ENCODE results near the gene MAST1. TPM values are rescaled to one million over a fixed set of nuclear protein-coding genes. Genes with fewer than 3 reads are reported as not detected.
"Not testable (repeated sequence)": the region's sequence is repeated elsewhere in the genome, so short reads cannot be mapped to it uniquely, and the experiment has no call there.

The MAST1 gene
- total RNA-seq, 1 experiment from 2014 or later: 0.48 TPM

DNA sequence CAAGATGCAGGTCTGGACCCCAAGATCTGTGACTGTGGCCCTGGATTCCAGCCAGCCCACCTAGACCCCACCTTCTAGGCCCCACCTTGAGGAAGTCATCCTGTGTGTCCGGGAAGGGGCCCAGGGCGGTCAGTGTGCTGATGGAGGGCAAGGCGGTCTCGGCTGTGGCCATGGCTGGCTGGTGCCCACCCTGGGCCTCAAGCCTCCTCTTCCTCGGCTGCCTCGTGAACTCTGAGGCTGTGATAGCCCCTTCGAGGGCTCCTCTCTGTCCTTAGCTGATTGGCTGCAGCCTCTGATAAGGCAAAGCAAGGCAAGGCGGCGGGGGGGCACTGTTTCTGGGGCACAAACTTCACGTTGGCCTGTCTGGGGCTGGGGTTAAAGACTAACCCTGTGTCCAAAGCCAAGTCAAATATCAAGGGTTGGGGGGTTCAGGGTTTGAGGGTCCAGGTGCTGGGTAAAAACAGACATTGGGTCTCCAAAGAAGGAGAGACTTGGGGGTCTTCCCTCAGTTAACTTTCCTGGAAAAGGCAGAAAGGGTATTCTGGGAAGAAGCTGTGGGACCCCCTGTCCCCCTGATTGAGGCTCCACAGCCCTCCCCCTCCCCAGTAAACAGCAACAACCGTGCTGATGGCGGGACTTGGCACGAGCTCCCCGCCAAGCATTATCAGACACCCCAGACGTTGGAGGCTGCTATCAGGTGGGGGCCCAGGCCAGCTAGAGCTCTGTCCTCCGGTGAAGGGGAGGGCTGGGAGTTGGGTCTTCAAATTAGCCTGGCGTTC is 48.8 kb downstream of the MAST1 start, which contains the start of gene KLF1:
KLF1 (minus strand) TSS at position 233 of the 779 bp plus-strand sequence; CDS start at position 172, 61 bp downstream.
- Histone ChIP-seq H3K9ac (ENCODE audit: low read length) (peak within 1 kb of the TSS; percentile 46; the same call in 1 of the 2 replicates), H2AFZ (ENCODE audit: low read length) (no peak within 1 kb of the TSS)

DNA sequence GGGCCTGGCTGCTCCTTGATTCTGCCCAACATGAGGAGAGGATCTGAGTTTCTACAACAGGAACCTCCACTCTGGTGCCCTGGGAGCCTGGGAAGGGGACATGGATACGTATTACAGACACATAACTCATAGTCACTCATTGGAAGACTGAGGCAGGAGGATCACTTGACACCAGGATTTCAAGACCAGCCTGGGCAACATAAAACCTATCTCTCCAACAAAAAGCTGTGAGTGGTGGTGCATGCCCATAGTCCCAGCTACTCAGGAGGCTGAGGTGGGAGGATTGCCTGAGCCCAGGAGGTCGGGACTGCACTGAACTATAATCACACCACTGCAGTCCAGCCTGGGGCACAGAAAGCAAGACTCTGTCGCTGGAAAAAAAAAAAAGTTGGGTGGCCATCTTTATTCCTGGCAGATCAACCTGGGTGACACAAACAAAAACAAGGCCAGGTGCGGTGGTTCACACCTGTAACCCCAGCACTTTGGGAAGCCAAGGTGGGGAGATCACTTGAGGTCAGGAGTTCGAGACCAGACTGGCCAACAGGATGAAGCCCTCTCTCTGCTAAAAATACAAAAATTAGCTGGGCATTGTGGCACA is 49.8 kb downstream of the MAST1 start:
- H2AFZ ChIP-seq (ENCODE audit: low read length): no peak overlapping the region
- H3K9me2 ChIP-seq (replicated peaks; ENCODE audit: insufficient read depth, low read length): no peaks in the 10 kb centered on the region
- peaks cover 10% of the 10 kb centered on the region for H3K9me3 ChIP-seq (ENCODE audit: low read length)
- H3K79me2 ChIP-seq (ENCODE audit: low read length): peaks cover 14% of the 10 kb centered on the region
- no peak for DNase-seq
- no peak overlapping the region for H3K27ac ChIP-seq (ENCODE audit: low read length)
- H3K4me1 ChIP-seq (ENCODE audit: low read length): peaks cover 29% of the 10 kb centered on the region
- H3K27me3 ChIP-seq (ENCODE audit: low read length): no peaks in the 10 kb centered on the region
- H3K4me3 ChIP-seq (ENCODE audit: low read length): no peak overlapping the region
- no peaks in the 10 kb centered on the region; the same call in 1 of the 2 replicates for H4K20me1 ChIP-seq (ENCODE audit: insufficient read depth, low read depth, low read length)
- no peaks in the 10 kb centered on the region for H3K36me3 ChIP-seq (ENCODE audit: insufficient read depth, low read length)
- no peak overlapping the region for H3K4me2 ChIP-seq (ENCODE audit: low read depth, low read length, poor library complexity, severe bottlenecking)
- H3K9ac ChIP-seq (ENCODE audit: low read length): no peak overlapping the region

More for the DNA sequence above, 48.8 kb downstream of the MAST1 start, which contains the start of gene KLF1:
- Histone ChIP-seq H3K4me1 (ENCODE audit: low read length) (peaks cover 27% of the 10 kb centered on the region), H3K79me2 (ENCODE audit: low read length) (peaks cover 12% of the 10 kb centered on the region), H3K4me2 (ENCODE audit: low read depth, low read length, poor library complexity, severe bottlenecking) (peak within 1 kb of the TSS; percentile 72), H3K27ac (ENCODE audit: low read length) (no peak within 1 kb of the TSS), H3K9me2 (replicated peaks; ENCODE audit: insufficient read depth, low read length) (no peaks in the 10 kb centered on the region), H3K4me3 (ENCODE audit: low read length) (peak within 1 kb of the TSS; percentile 58; the same call in 1 of the 2 replicates), H4K20me1 (ENCODE audit: insufficient read depth, low read depth, low read length) (no peaks in the 10 kb centered on the region; the same call in 1 of the 2 replicates), H3K36me3 (ENCODE audit: insufficient read depth, low read length) (no peaks in the 10 kb centered on the region), H3K27me3 (ENCODE audit: low read length) (no peaks in the 10 kb centered on the region), H3K9me3 (ENCODE audit: low read length) (peaks cover 10% of the 10 kb centered on the region)
- DNase-seq: no peak

- H4K20me1 ChIP-seq (ENCODE audit: insufficient read depth, low read depth, low read length); H3K36me3 ChIP-seq (ENCODE audit: insufficient read depth, low read length); DNase-seq; H3K27ac ChIP-seq (ENCODE audit: low read length); H3K9me2 ChIP-seq (replicated peaks; ENCODE audit: insufficient read depth, low read length); H3K27me3 ChIP-seq (ENCODE audit: low read length); H3K9me3 ChIP-seq (ENCODE audit: low read length): not testable (repeated sequence)
- peak overlapping the region; percentile 67 for H3K9ac ChIP-seq (ENCODE audit: low read length)
- peak overlapping the region; percentile 72 for H2AFZ ChIP-seq (ENCODE audit: low read length)
- peak overlapping the region; percentile 64 for H3K4me3 ChIP-seq (ENCODE audit: low read length)
- peaks cover 17% of the 10 kb centered on the region for H3K79me2 ChIP-seq (ENCODE audit: low read length)
- peak overlapping the region; percentile 89 for H3K4me2 ChIP-seq (ENCODE audit: low read depth, low read length, poor library complexity, severe bottlenecking)
- H3K4me1 ChIP-seq (ENCODE audit: low read length): peaks cover 23% of the 10 kb centered on the region
These were observed 52.0 kb downstream of the MAST1 start for GRCh38 chr19:12890299-12890786.

GRCh38 chr19:12890787-12891552 is 52.7 kb downstream of the MAST1 start, which contains the start of gene GCDH:
Gene GCDH, plus strand, starts transcription at chr19:12891160. Its CDS starts 145 bp downstream, at chr19:12891305.
- peak within 1 kb of the TSS; percentile 78 for H3K9ac ChIP-seq (ENCODE audit: low read length)
- no peaks in the 10 kb centered on the region; the same call in 1 of the 2 replicates for H3K36me3 ChIP-seq (ENCODE audit: insufficient read depth, low read length)
- H2AFZ ChIP-seq (ENCODE audit: low read length): peak within 1 kb of the TSS; percentile 72

DNA sequence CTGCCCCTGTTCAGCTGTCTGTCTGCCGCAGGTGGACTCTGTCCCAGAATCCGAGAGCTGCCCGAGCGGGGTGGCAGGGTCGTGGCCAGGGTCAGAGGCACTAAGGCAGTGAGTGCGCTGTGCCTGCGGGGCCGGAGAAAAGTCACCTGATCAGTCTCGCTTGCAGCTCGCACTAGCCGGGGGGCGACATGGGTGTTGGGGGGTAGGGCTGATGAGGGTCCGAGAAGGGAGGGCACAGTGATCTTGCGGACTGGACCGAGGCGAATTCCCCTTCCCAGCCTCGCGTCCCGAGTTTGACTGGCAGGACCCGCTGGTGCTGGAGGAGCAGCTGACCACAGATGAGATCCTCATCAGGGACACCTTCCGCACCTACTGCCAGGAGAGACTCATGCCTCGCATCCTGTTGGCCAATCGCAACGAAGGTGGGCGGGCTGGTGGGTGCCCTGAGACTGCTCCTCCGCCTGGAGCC is 53.3 kb downstream of the MAST1 start:
- H4K20me1 ChIP-seq (ENCODE audit: insufficient read depth, low read depth, low read length): no peaks in the 10 kb centered on the region; the same call in 1 of the 2 replicates
- peak overlapping the region; percentile 79 for H3K4me2 ChIP-seq (ENCODE audit: low read depth, low read length, poor library complexity, severe bottlenecking)
- no peaks in the 10 kb centered on the region; the same call in 1 of the 2 replicates for H3K36me3 ChIP-seq (ENCODE audit: insufficient read depth, low read length)
- peak; percentile 60 for DNase-seq
- peaks cover 17% of the 10 kb centered on the region for H3K79me2 ChIP-seq (ENCODE audit: low read length)
- H2AFZ ChIP-seq (ENCODE audit: low read length): no peak overlapping the region
- H3K4me3 ChIP-seq (ENCODE audit: low read length): peak overlapping the region; percentile 88
- H3K9me3 ChIP-seq (ENCODE audit: low read length): no peaks in the 10 kb centered on the region
- peak overlapping the region; percentile 78 for H3K9ac ChIP-seq (ENCODE audit: low read length)
- H3K27me3 ChIP-seq (ENCODE audit: low read length): no peaks in the 10 kb centered on the region
- no peak overlapping the region for H3K27ac ChIP-seq (ENCODE audit: low read length)
- peaks cover 18% of the 10 kb centered on the region for H3K4me1 ChIP-seq (ENCODE audit: low read length)
- H3K9me2 ChIP-seq (replicated peaks; ENCODE audit: insufficient read depth, low read length): no peaks in the 10 kb centered on the region

More at GRCh38 chr19:12890787-12891552, 52.7 kb downstream of the MAST1 start, which contains the start of gene GCDH:
- Histone ChIP-seq H3K9me3 (ENCODE audit: low read length) (no peaks in the 10 kb centered on the region), H3K27ac (ENCODE audit: low read length) (no peak within 1 kb of the TSS), H3K27me3 (ENCODE audit: low read length) (no peaks in the 10 kb centered on the region), H3K79me2 (ENCODE audit: low read length) (peaks cover 17% of the 10 kb centered on the region), H3K4me1 (ENCODE audit: low read length) (peaks cover 19% of the 10 kb centered on the region), H3K9me2 (replicated peaks; ENCODE audit: insufficient read depth, low read length) (no peaks in the 10 kb centered on the region), H3K4me2 (ENCODE audit: low read depth, low read length, poor library complexity, severe bottlenecking) (peak within 1 kb of the TSS; percentile 89), H3K4me3 (ENCODE audit: low read length) (peak within 1 kb of the TSS; percentile 88), H4K20me1 (ENCODE audit: insufficient read depth, low read depth, low read length) (no peaks in the 10 kb centered on the region; the same call in 1 of the 2 replicates)
- DNase-seq: peak; percentile 99

- no peak overlapping the region for H3K4me3 ChIP-seq (ENCODE audit: low read length)
- H3K9ac ChIP-seq (ENCODE audit: low read length): no peak overlapping the region
- no peaks in the 10 kb centered on the region for H3K9me2 ChIP-seq (replicated peaks; ENCODE audit: insufficient read depth, low read length)
- no peaks in the 10 kb centered on the region for H3K9me3 ChIP-seq (ENCODE audit: low read length)
- H2AFZ ChIP-seq (ENCODE audit: low read length): no peak overlapping the region
- no peaks in the 10 kb centered on the region; the same call in 1 of the 2 replicates for H3K36me3 ChIP-seq (ENCODE audit: insufficient read depth, low read length)
- no peaks in the 10 kb centered on the region; the same call in 1 of the 2 replicates for H4K20me1 ChIP-seq (ENCODE audit: insufficient read depth, low read depth, low read length)
- H3K4me2 ChIP-seq (ENCODE audit: low read depth, low read length, poor library complexity, severe bottlenecking): no peak overlapping the region
- peaks cover 17% of the 10 kb centered on the region for H3K79me2 ChIP-seq (ENCODE audit: low read length)
- no peak for DNase-seq
- H3K27ac ChIP-seq (ENCODE audit: low read length): no peak overlapping the region
- no peaks in the 10 kb centered on the region for H3K27me3 ChIP-seq (ENCODE audit: low read length)
- peaks cover 18% of the 10 kb centered on the region for H3K4me1 ChIP-seq (ENCODE audit: low read length)
These were observed 55.3 kb downstream of the MAST1 start for GRCh38 chr19:12893582-12893981.

GRCh38 chr19:12896460-12896859 is 58.1 kb downstream of the MAST1 start:
- Histone ChIP-seq H3K4me1 (ENCODE audit: low read length) (peaks cover 8% of the 10 kb centered on the region), H3K4me2 (ENCODE audit: low read depth, low read length, poor library complexity, severe bottlenecking) (no peak overlapping the region), H3K4me3 (ENCODE audit: low read length) (no peak overlapping the region), H3K9ac (ENCODE audit: low read length) (no peak overlapping the region), H4K20me1 (ENCODE audit: insufficient read depth, low read depth, low read length) (no peaks in the 10 kb centered on the region; the same call in 1 of the 2 replicates), H3K27me3 (ENCODE audit: low read length) (no peaks in the 10 kb centered on the region), H3K79me2 (ENCODE audit: low read length) (peaks cover 13% of the 10 kb centered on the region), H3K9me3 (ENCODE audit: low read length) (no peaks in the 10 kb centered on the region), H2AFZ (ENCODE audit: low read length) (no peak overlapping the region), H3K27ac (ENCODE audit: low read length) (no peak overlapping the region), H3K36me3 (ENCODE audit: insufficient read depth, low read length) (no peaks in the 10 kb centered on the region; the same call in 1 of the 2 replicates), H3K9me2 (replicated peaks; ENCODE audit: insufficient read depth, low read length) (no peaks in the 10 kb centered on the region)
- DNase-seq: no peak

Measured in Karpas-422 (cell line).